OCI-LY3 (cell line): ENCODE results near the gene MED8.

Experiments
- EZH2phosphoT487 ChIP-seq: fragments of 200-600 bp; shearing (Covaris generic); IDR thresholded peaks from 2 replicates; pipeline ENCODE4 v1.6.1; 2018; ENCODE audit warnings: antibody characterized with exemption, mixed run types, low read depth
- TF ChIP-seq, protein P1 (sequence below): fragments of 200-600, 300-600 bp; sonication (generic); IDR thresholded peaks from 2 replicates; pipeline ENCODE4 v1.5.1; 2014; ENCODE audit warnings: antibody characterized with exemption, low read length, low read depth

DNA sequence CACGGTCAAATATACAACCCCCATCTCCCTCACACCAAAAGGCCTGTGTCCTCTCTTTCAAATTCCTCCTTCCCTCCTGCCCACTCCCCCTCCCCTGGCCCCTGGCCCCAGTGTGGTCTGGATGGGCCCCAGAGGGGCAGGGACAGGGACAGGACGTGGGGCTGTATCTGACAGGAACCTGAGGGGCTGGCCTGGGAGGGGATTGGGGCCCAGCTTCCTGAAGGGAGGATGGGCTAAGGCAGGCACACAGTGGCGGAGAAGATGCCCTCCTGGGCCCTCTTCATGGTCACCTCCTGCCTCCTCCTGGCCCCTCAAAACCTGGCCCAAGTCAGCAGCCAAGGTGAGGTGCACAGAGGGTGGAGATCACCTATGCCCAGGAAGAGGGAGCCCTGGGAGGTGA is 52.0 kb downstream of the MED8 start, which contains the start of gene MPL:
- TF ChIP-seq, protein P1, sequence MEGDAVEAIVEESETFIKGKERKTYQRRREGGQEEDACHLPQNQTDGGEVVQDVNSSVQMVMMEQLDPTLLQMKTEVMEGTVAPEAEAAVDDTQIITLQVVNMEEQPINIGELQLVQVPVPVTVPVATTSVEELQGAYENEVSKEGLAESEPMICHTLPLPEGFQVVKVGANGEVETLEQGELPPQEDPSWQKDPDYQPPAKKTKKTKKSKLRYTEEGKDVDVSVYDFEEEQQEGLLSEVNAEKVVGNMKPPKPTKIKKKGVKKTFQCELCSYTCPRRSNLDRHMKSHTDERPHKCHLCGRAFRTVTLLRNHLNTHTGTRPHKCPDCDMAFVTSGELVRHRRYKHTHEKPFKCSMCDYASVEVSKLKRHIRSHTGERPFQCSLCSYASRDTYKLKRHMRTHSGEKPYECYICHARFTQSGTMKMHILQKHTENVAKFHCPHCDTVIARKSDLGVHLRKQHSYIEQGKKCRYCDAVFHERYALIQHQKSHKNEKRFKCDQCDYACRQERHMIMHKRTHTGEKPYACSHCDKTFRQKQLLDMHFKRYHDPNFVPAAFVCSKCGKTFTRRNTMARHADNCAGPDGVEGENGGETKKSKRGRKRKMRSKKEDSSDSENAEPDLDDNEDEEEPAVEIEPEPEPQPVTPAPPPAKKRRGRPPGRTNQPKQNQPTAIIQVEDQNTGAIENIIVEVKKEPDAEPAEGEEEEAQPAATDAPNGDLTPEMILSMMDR: no peak
- no peak for TF ChIP-seq EZH2phosphoT487
